A549 treated with ZK216348 at 1 μM for 4 hours (cell line): ENCODE results near the gene MAP7D1. TPM values are rescaled to one million over a fixed set of nuclear protein-coding genes. Genes with fewer than 3 reads are reported as not detected.

Experiments used
- total RNA-seq: library from RNA; stranded (reverse); fragments of 200-300 nt; extraction: Qiagen RNA extraction; gene quantifications from 5 replicates; pipeline ENCODE4 v1.2.3, GENCODE V29; 2022; ENCODE audit warnings: low read depth

Gene MAP7D1
- 132 to 179 TPM (median 162 TPM) in 5 replicates for total RNA-seq

DNA sequence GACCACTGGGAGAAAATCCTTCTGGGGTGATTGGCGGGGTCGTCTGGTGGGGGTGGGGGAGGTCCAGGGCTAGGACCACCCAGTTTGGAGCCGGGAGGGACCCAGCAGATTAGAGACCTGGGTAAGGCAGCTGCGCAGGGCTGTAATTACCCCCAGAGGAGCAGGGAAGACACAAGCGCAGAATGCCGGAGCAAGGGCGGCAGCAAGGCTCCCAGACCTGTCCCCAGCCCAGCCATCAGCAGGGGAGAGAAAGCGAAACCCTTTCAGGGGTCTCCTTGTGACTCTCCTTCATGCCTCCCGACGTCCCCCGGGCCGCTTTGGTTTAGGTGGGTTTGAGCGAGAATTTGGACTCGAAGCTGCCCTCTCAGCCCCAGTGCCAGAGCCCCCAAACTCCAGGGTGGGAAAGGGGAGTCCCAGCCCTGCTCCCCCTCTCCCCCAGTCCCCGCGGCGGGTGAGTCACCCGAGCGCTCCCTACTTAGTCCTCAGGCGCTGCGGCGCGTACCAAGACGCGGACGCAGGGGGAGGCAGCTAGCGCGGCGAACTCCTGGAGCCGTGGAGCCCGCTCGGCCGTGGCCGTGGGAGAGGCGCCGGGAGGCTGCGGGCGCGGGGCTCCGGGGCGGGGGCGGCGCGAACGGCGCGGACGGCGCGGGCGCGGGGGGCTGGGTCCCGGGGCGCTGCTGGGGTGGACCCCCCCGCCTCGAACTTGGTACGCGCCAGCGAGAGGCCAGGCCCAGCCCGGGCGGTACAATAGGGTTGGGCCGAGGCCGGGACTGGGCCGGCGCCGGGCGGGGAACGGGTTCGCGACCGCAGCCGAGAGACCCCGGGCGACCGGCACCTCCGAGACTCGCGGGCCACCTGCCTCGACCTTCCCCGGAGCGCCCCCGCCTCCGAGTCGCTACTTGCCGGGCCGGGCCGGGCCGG, at the start of gene MAP7D1:
Gene MAP7D1, plus strand, starts transcription at position 753 of the 921 bp plus-strand sequence. CDS start 258 bp downstream, outside the sequence.

DNA sequence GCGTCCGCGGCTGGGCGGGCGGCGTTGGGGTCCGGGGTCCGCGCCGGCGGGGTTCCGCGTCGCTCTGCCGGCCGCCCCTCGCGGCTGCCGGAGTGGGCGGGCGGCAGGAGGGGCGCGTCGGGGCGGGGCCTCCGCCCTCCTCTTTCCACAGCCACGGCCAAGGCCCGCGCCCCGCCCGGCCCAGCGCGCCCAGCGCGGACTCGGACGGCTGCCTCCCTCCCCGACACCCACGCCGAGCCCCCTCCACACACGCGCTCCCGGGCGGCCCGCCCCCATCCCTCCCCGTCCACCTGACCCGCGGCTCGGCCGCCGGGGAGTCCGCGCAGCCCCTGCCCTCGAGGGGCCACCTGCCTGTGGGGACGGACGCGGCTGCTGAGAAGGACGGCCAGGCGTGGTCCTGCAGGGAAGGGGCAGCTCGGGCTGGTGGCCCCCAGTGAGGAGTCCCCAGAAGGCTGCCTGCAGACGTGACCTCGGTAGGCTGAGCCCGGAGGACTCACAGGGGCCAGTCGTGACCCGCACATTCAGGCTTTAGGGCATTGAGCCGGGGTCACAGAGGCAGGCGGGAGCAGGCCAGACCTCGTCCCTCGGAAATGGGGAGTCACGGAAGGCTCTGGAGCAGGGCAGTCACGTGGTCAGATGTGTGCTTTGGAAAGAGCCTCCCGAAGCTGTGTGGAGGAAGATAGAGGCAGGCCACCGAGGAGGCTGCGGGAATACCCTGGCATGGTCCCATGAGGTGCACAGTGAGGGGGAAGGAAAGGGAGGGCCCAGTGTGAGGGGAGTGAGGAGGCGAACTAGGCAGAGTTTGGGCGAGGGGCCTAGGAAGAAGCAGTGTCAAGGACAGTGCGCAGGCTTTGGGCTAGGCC, 30.6 kb upstream of the MAP7D1 start, which contains the start of gene COL8A2:
Gene COL8A2, minus strand, starts transcription at position 94 of the 863 bp plus-strand sequence. CDS start 24,980 bp downstream, outside the sequence.

DNA sequence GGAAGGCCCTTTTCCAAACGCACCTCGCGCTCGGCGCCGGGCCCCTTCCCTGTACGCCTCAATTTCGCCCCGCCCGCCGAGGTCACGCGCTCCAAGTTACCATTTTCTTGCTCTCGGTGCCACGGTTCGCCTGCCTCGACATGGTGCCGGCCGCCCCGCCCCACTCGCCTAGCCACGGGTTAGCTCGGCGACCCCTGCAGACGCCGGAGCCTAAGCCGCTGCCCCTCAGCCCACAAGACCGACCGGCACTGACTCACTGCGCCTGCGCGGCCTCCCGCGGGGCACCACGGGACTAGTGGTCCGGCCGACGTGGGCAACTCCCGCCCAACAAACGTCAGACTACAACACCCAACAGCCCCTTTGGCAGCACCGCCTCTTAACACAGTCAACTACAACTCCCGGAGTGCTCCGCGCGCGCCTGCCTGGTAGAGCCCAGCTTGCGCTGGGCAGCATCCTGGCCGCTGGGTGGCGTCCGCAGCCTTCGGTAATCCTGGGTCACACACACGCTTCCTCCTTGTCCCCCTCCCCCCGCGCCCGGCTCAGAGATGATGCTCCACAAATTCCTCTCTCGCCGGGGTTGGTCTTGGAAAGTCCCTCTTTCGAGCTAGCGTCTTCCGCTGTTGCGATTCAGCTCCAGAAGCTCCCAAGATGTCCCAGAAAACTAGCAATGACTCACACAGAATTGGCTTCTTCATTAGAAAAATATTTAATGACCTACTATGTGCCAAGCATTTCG, 6.6 kb upstream of the MAP7D1 start, which contains the start of gene TRAPPC3:
Gene TRAPPC3, minus strand, starts transcription at position 250 of the 736 bp plus-strand sequence. Its CDS starts 108 bp downstream, at position 142.

DNA sequence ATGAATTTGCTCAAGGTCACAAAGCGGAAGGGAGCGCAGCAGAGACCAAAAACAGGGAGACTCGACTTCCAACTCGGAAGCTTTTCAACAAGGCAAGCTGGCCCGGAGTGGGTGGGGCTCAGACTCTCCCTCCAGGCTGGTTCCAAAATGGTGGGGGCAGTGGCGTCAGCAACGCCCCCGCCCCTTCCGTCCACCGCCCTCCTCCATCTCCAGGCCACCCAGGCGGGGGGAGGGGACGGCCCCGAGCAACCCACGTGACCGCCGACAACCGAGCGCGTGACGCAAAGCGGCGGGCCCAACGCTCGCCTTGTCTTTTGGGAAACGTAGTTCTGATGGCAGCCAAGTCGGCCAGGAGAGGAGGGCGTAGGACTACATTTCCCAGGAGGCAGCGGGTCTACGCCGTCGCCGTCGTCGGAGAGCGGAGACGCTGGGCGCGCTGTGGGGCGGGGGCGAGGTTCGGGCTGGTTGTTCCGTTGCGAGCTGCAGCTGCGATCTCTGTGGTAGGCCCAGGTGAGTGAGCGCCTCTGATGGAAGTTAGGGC, 68.1 kb downstream of the MAP7D1 start, which contains the start of gene THRAP3:
Gene THRAP3, plus strand, starts transcription at position 448 of the 541 bp plus-strand sequence. CDS start 58,121 bp downstream, outside the sequence.

Other genes starting within 250 kb of the MAP7D1 start
- gene AGO3, start 225.1 kb upstream of the MAP7D1 start, total RNA-seq: 4.5 to 8.4 TPM (median 7.8 TPM) in 5 replicates
- not detected in 5 replicates for gene TEKT2, start 72.1 kb upstream of the MAP7D1 start, total RNA-seq
- 18.7 to 30.3 TPM (median 29.0 TPM) in 5 replicates for gene ADPRS, start 67.3 kb upstream of the MAP7D1 start, total RNA-seq
- 0.06 to 0.15 TPM (median 0.08 TPM) in 4 of 5 replicates, not detected in the other for gene COL8A2, start 30.9 kb upstream of the MAP7D1 start, total RNA-seq
- gene TRAPPC3, start 6.7 kb upstream of the MAP7D1 start, total RNA-seq: 62.4 to 92.6 TPM (median 81.1 TPM) in 5 replicates
- gene THRAP3, start 68.3 kb downstream of the MAP7D1 start, total RNA-seq: 60.8 to 76.1 TPM (median 70.3 TPM) in 5 replicates
- 1.2 to 2.8 TPM (median 2.1 TPM) in 5 replicates for gene SH3D21, start 150.2 kb downstream of the MAP7D1 start, total RNA-seq
- gene EVA1B, start 167.5 kb downstream of the MAP7D1 start, total RNA-seq: 6.7 to 27.6 TPM (median 24.8 TPM) in 5 replicates
- gene STK40, start 229.8 kb downstream of the MAP7D1 start, total RNA-seq: 6.9 to 12.5 TPM (median 10.5 TPM) in 5 replicates
- gene LSM10, start 241.7 kb downstream of the MAP7D1 start, total RNA-seq: 30.6 to 46.9 TPM (median 45.1 TPM) in 5 replicates